ENCODE measurements around the gene DPCD.

Gene DPCD

GRCh38 chr10:101561068-101561915 lies 26.8 kb upstream of the DPCD start:
- H3K36me3 ChIP-seq (ENCODE audit: insufficient read depth, low read length) = no peaks in the 10 kb centered on the region
- H3K4me1 ChIP-seq (ENCODE audit: control insufficient read depth, insufficient read depth, low read length) = no peaks in the 10 kb centered on the region
- peaks cover 16% of the 10 kb centered on the region for H3K27me3 ChIP-seq (ENCODE audit: control insufficient read depth, insufficient read depth, low read length)
- no peak overlapping the region for H3K4me2 ChIP-seq (ENCODE audit: low read length)
- H3K4me3 ChIP-seq (ENCODE audit: low read length) = no peak overlapping the region
- H3K9ac ChIP-seq (ENCODE audit: low read depth, low read length) = no peak overlapping the region
- no peaks in the 10 kb centered on the region for H3K9me3 ChIP-seq (replicated peaks; ENCODE audit: low read length)

- H3K9me3 ChIP-seq (replicated peaks; ENCODE audit: low read length) = no peaks in the 10 kb centered on the region
- no peak overlapping the region for H3K9ac ChIP-seq (ENCODE audit: low read depth, low read length)
- H3K4me3 ChIP-seq (ENCODE audit: low read length) = no peak overlapping the region
These were observed 25.9 kb upstream of the DPCD start for GRCh38 chr10:101562231-101562630.

DNA sequence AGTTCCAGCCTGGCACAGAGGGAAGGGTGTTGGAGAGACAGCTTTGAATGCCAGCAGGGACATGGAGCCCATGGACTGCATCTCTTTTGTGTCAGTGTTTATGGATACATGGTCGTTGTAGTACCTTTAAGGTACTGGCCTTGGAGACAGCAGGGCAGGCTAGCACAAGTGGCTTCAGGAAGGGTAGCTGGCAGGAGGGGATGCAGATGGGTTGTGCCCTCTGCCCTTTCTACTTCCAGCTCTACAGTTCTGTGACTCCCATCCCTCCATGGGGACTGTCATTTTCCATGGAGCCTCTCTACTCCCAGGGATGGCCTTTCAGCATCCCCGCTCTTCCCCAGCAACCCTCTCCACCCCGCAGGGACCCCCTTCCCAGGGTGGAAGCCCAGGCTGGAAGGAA lies 25.1 kb upstream of the DPCD start:
- Histone ChIP-seq H3K27me3 (ENCODE audit: control insufficient read depth, insufficient read depth, low read length) (peaks cover 33% of the 10 kb centered on the region), H3K4me2 (ENCODE audit: low read length) (no peak overlapping the region), H3K9ac (ENCODE audit: low read depth, low read length) (no peak overlapping the region), H3K36me3 (ENCODE audit: insufficient read depth, low read length) (no peaks in the 10 kb centered on the region), H3K4me1 (ENCODE audit: control insufficient read depth, insufficient read depth, low read length) (peaks cover 8% of the 10 kb centered on the region), H3K9me3 (replicated peaks; ENCODE audit: low read length) (no peaks in the 10 kb centered on the region), H3K4me3 (ENCODE audit: low read length) (no peak overlapping the region)

More at GRCh38 chr10:101562231-101562630, 25.9 kb upstream of the DPCD start:
- H3K36me3 ChIP-seq (ENCODE audit: insufficient read depth, low read length) = no peaks in the 10 kb centered on the region
- H3K27me3 ChIP-seq (ENCODE audit: control insufficient read depth, insufficient read depth, low read length) = peaks cover 25% of the 10 kb centered on the region
- H3K4me1 ChIP-seq (ENCODE audit: control insufficient read depth, insufficient read depth, low read length) = peaks cover 7% of the 10 kb centered on the region
- no peak overlapping the region for H3K4me2 ChIP-seq (ENCODE audit: low read length)

DNA sequence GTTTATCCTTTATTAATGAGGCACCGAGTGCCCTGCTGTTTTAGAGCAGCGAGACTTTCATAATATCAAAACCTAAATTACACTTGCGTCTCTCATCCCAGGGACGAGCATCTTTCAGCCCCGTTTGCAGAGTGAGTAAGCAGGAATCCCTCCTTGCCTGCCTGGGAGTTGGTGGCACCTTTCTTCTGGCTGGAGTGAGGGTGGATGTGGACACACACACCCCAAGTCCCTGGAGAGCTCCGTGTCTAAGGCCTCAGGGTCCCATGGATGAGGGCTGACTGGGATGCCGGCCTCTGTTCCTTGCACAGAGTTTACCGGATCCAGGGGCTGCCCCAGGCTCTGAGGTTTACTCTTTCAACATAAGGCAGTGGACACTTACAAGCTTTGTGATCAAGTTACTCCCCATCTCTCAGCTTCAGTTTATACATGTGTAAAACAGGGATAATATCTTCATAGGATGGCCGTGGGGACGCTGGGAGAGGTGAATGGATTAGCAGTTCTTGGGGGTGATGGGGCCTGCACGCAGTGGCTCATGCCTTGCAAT lies 24.6 kb upstream of the DPCD start:
- Histone ChIP-seq H3K36me3 (ENCODE audit: insufficient read depth, low read length) (no peaks in the 10 kb centered on the region), H3K4me2 (ENCODE audit: low read length) (no peak overlapping the region), H3K4me3 (ENCODE audit: low read length) (no peak overlapping the region), H3K4me1 (ENCODE audit: control insufficient read depth, insufficient read depth, low read length) (peaks cover 8% of the 10 kb centered on the region), H3K9me3 (replicated peaks; ENCODE audit: low read length) (no peaks in the 10 kb centered on the region), H3K9ac (ENCODE audit: low read depth, low read length) (no peak overlapping the region), H3K27me3 (ENCODE audit: control insufficient read depth, insufficient read depth, low read length) (peaks cover 38% of the 10 kb centered on the region)

GRCh38 chr10:101564490-101564991 lies 23.6 kb upstream of the DPCD start:
- H3K4me3 ChIP-seq (ENCODE audit: low read length) = no peak overlapping the region

DNA sequence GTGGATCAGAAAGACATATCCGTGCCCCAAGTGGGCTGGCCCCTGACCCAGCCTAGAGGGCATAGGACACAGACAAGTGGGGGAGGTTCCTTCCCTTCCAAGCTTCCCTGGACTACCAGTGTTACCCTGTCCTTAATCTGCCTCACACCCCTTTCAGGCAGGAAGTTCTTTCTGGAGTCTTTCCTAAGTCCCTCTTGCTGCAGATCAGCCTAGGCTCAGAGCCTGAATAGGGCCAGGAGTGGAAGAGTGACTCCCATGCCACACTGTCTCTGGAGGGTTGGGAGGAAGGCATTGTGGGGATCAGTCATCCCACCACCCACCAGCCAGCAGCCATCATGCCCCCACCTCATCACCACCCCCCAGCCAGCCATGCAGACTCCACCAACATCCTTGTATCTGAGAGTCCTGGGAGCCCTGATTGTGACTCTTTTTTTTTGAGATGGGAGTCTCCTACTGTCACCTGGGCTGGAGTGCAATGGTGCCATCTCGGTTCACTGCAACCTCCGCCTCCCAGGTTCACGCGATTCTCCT lies 22.7 kb upstream of the DPCD start:
- Histone ChIP-seq H3K27me3 (ENCODE audit: control insufficient read depth, insufficient read depth, low read length) (peaks cover 47% of the 10 kb centered on the region), H3K4me1 (ENCODE audit: control insufficient read depth, insufficient read depth, low read length) (peaks cover 15% of the 10 kb centered on the region), H3K4me2 (ENCODE audit: low read length) (no peak overlapping the region), H3K9me3 (replicated peaks; ENCODE audit: low read length) (no peaks in the 10 kb centered on the region), H3K9ac (ENCODE audit: low read depth, low read length) (no peak overlapping the region), H3K36me3 (ENCODE audit: insufficient read depth, low read length) (no peaks in the 10 kb centered on the region), H3K4me3 (ENCODE audit: low read length) (no peak overlapping the region)

More at GRCh38 chr10:101564490-101564991, 23.6 kb upstream of the DPCD start:
- Histone ChIP-seq H3K4me2 (ENCODE audit: low read length) (no peak overlapping the region), H3K9ac (ENCODE audit: low read depth, low read length) (no peak overlapping the region), H3K9me3 (replicated peaks; ENCODE audit: low read length) (no peaks in the 10 kb centered on the region), H3K36me3 (ENCODE audit: insufficient read depth, low read length) (no peaks in the 10 kb centered on the region), H3K4me1 (ENCODE audit: control insufficient read depth, insufficient read depth, low read length) (peaks cover 9% of the 10 kb centered on the region), H3K27me3 (ENCODE audit: control insufficient read depth, insufficient read depth, low read length) (peaks cover 45% of the 10 kb centered on the region)

DNA sequence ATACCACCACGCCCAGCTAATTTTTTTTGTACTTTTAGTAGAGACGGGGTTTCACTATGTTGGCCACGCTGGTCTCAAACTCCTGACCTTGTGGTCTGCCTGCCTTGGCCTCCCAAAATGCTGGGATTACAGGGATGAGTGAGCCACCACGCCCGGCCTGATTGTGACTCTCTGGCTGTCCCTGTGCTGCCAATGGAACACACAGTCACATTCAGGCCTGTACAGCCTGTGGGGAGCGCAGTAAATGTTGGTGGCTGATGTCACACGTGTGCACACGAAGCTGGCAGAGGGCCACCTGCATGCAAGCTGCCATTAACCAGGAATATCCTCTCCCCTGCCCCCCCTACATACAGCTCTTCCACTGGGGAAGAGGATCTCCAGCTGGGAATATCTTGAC lies 22.2 kb upstream of the DPCD start:
- Histone ChIP-seq H3K9me3 (replicated peaks; ENCODE audit: low read length) (no peaks in the 10 kb centered on the region), H3K27me3 (ENCODE audit: control insufficient read depth, insufficient read depth, low read length) (peaks cover 47% of the 10 kb centered on the region), H3K4me2 (ENCODE audit: low read length) (peak overlapping the region; percentile 74), H3K4me3 (ENCODE audit: low read length) (no peak overlapping the region), H3K9ac (ENCODE audit: low read depth, low read length) (no peak overlapping the region), H3K36me3 (ENCODE audit: insufficient read depth, low read length) (no peaks in the 10 kb centered on the region), H3K4me1 (ENCODE audit: control insufficient read depth, insufficient read depth, low read length) (peaks cover 20% of the 10 kb centered on the region)

GRCh38 chr10:101566333-101567164 lies 21.6 kb upstream of the DPCD start:
- Histone ChIP-seq H3K9ac (ENCODE audit: low read depth, low read length) (no peak overlapping the region), H3K4me3 (ENCODE audit: low read length) (peak overlapping the region; percentile 51), H3K36me3 (ENCODE audit: insufficient read depth, low read length) (no peaks in the 10 kb centered on the region), H3K9me3 (replicated peaks; ENCODE audit: low read length) (no peaks in the 10 kb centered on the region), H3K4me2 (ENCODE audit: low read length) (peak overlapping the region; percentile 74), H3K4me1 (ENCODE audit: control insufficient read depth, insufficient read depth, low read length) (peaks cover 23% of the 10 kb centered on the region), H3K27me3 (ENCODE audit: control insufficient read depth, insufficient read depth, low read length) (peaks cover 47% of the 10 kb centered on the region)

DNA sequence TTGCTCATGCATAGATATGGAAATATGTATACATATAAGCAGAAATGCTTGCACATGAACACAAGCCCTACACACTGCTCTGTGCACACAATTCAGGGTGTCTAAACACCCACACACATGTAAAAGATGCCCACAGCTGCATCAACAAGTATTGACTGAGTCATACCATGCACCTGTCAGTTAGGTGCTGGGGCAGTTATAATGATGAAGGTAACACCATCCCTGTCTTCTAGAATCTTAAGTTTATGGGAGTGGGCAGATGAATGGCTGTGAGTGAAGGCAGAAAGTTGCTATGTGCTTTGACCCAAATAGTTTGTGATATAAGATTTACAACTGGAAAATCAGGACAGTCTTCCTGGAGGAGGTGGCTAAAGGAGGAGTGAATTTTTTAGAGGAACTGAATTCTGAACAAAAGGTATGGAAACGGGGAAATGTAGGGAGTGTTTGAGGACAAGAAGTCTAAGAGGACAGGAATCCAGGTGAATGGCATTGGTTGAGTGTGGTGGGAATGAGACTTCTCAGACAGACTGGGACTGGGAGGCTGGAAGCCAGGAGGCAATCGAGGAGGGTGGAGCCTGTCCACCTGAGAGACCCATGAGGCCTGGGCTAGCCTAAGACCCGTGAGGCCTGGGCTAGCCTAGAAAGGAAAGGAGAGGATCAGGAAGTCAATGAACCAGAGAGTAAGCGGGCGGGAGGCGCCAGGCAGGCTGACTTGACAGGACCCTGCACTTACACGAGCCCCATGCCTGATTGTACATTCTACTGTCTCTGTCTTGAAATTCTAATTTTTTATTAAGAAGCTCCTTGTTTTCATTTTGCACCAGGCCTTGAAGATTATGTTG lies 20.7 kb upstream of the DPCD start:
- H3K4me2 ChIP-seq (ENCODE audit: low read length) = peak overlapping the region; percentile 74
- no peaks in the 10 kb centered on the region for H3K9me3 ChIP-seq (replicated peaks; ENCODE audit: low read length)
- H3K36me3 ChIP-seq (ENCODE audit: insufficient read depth, low read length) = no peaks in the 10 kb centered on the region
- peaks cover 47% of the 10 kb centered on the region for H3K27me3 ChIP-seq (ENCODE audit: control insufficient read depth, insufficient read depth, low read length)
- H3K4me1 ChIP-seq (ENCODE audit: control insufficient read depth, insufficient read depth, low read length) = peaks cover 23% of the 10 kb centered on the region
- H3K9ac ChIP-seq (ENCODE audit: low read depth, low read length) = no peak overlapping the region
- H3K4me3 ChIP-seq (ENCODE audit: low read length) = no peak overlapping the region

- Histone ChIP-seq H3K9ac (ENCODE audit: low read depth, low read length) (no peak overlapping the region), H3K27me3 (ENCODE audit: control insufficient read depth, insufficient read depth, low read length) (peaks cover 42% of the 10 kb centered on the region), H3K4me2 (ENCODE audit: low read length) (no peak overlapping the region), H3K36me3 (ENCODE audit: insufficient read depth, low read length) (no peaks in the 10 kb centered on the region), H3K9me3 (replicated peaks; ENCODE audit: low read length) (no peaks in the 10 kb centered on the region), H3K4me1 (ENCODE audit: control insufficient read depth, insufficient read depth, low read length) (peaks cover 23% of the 10 kb centered on the region), H3K4me3 (ENCODE audit: low read length) (no peak overlapping the region)
These were observed 19.9 kb upstream of the DPCD start for GRCh38 chr10:101568054-101568745.
